UCSD-AML1 (cell line): Measurements from ENCODE around the gene YIPF1.
"Not testable (repeated sequence)": the region's sequence is repeated elsewhere in the genome, so short reads cannot be mapped to it uniquely, and the experiment has no call there.

Experiments
- DNase-seq: peaks from one replicate; lab custom pipeline; 2025; ENCODE audit not compliant: unreplicated experiment; lab: John Stamatoyannopoulos, UW

Gene YIPF1

DNA sequence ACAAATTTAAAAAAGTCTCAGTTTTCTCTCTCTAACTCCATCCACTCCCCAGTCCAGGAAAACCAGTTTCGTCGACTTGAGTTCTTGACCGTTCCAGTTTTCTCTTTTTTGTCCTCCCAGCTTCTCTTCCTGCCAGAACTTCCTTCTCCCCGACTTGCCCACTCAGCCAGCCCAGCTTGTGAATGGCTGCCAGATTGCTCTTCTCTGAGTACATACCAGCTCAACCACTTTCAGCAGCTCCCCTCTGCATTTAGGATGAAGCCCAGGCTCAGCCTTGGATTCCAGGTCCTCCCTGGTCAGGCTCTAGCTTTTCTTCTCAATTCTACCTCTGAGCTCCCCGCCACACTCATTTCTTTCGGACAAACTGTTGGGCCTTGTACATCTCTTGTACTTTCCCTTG is 5.8 kb upstream of the YIPF1 start:
- DNase-seq = no peak

GRCh38 chr1:53894644-53895043 is 5.0 kb upstream of the YIPF1 start:
- no peak for DNase-seq

DNA sequence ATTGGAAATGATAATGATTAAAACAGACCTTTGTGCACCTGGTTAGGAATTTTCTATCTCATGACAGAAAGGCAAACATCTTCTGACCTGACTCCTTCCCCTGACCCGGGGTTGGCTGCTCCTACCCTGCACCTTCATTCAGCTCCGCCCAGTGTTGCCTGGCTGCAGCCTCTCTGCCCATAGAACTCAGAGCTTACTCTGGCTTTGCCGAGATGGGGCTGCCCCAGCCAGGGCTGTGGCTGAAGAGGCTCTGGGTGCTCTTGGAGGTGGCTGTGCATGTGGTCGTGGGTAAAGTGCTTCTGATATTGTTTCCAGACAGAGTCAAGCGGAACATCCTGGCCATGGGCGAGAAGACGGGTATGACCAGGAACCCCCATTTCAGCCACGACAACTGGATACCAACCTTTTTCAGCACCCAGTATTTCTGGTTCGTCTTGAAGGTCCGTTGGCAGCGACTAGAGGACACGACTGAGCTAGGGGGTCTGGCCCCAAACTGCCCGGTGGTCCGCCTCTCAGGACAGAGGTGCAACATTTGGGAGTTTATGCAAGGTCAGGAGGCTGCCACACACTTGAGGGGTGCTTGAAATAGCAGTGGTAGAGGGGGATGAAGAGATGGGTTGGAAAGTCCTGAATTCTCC is 4.5 kb upstream of the YIPF1 start, which contains the start of gene DIO1:
Gene DIO1 (plus strand): TSS at position 189 of the 638 bp plus-strand sequence. CDS start 24 bp downstream, at position 213.
- DNase-seq = no peak

DNA sequence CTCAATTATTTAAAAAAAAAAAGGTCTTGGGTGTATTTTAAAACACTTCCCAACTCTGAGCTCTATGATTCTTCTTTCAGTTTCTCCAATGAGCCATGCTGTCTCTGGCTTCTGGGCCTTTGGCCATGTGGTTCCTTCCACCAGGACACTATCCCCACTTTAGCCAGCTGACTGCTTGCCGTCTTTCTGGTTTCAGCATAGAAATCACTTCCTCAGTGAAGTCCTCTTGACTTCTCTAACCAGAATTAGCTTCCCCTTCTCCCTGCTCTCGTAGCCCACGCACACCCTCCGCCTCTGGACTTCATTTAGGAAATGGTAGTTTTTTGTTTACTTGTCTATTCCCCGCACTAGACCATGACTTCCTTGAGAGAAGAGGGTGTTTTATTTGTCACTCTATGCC is 3.3 kb upstream of the YIPF1 start:
- DNase-seq = peak; percentile 33

DNA sequence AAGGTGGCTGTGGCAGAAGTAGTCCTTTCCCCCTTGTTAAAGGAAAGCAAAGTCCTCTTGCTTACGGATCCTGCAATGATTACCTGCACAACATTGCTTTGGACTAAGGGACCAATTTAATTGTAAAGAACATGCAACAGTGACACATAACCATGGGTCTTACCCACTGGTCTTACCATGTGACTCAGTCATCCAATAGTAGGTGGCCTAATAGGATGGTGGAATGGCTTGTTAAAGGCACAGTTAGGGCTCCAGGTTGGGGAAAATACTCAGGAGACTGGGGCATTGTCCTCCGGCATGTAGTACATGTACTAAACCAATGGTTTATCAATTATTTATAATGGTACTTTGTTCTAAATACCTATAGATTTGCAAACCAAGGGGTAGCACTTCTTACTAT is 2.1 kb upstream of the YIPF1 start:
- no peak for DNase-seq

- DNase-seq = no peak
Measured at GRCh38 chr1:53891018-53891417, 1.4 kb upstream of the YIPF1 start.

- DNase-seq = no peak
Measured at GRCh38 chr1:53890522-53890941, 935 bp upstream of the YIPF1 start.

DNA sequence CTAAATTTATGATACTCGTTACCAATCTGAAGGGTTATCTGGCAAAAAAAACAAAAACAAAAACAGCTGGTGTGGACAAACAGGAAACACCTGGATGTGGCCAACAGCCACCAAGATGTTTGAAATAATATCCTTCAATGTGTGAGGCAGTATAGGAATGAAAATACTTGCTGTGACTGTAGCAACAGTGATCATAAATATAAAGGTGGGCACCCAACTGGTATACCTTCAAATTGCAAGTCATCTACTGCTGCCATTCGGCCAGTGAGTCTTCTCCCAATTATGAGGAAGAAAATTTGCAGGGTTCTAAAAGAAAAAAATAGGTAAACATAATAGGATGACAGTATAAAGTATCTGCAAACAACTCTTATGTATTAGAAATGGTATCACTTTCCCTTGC is 916 bp downstream of the YIPF1 start:
- no peak for DNase-seq

GRCh38 chr1:53883600-53883999 is 6.0 kb downstream of the YIPF1 start:
- not testable (repeated sequence) for DNase-seq

- not testable (repeated sequence) for DNase-seq
Measured at GRCh38 chr1:53881853-53882252, 7.7 kb downstream of the YIPF1 start.

DNA sequence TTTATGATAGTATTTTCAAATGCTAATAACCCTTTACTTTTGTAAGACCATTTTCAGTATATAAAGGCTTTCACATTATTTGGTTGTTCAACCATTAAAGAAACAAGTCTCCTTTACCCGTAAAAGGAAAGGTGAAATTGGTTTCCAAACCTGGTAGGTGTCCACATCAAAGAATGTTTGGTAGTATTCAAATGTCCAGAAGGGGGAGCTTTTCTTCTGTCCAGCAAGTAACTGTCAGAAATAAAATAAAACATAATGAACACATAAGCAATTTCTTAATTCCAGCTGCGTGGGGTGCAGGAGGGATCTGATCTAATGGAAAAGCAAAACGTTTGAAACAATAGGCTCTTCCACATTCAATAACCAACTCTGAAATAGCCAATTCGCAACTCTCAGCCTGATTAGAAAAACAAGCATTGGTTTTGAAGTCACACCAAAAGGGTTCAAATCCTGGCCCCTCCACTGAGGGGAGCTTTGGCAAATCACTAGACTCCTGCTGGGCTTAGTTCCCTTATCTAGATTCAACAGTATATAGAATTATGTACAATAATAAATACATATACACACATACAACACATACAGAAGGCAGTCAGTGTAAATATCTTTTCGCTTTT is 11.0 kb downstream of the YIPF1 start:
- no peak for DNase-seq

DNA sequence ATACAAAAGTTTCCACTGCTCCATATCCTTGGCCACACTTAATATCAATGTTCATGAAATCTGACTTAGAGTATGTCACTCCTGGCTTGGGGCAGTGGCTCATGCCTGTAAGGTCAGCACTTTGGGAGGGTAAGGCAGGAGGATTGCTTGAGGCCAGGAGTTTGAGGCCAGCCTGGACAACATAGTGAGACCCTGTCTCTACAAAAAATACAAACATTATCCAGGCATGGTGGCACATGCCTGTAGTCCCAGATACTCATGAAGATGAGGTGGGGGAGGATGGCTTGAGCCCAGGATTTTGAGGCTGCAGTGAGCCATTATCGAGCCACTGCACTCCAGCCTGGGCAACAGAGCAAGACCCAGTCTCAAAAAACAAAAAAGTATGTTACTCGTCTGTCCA is 14.4 kb downstream of the YIPF1 start:
- DNase-seq = not testable (repeated sequence)

DNA sequence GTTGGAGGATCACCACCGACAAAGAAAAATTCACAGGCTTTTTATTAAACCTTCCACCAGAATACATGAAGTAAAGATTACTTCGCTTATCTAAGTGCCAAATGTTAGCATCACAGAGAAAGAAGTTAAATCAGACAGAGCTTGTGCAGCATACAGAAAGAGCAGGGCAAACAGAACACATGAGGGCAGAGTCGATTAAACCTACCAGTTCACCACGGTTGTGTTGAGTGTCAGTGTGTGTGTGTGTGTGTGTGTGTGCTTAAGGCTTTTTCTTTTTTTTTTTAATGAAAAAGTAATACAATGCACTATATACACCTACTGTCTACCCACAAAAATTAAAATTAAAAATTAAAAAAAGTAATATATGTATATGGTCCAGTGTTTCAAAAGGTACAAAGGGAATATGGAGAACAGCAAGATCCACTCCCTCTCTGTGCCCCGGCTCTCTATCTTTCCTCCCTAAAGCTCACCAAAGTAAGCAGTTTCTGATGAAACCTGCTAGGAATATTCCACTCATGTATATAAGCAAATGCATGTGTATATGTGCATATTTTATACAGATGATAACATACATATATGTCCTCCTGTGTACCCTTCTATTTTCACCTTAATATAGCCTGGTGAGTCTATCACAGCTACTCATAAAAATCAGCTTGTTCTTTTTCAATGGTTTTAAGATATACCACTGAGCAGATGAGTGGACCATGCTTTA is 17.7 kb downstream of the YIPF1 start:
- DNase-seq = no peak

- no peak for DNase-seq
Measured at GRCh38 chr1:53871221-53871620, 18.4 kb downstream of the YIPF1 start.

GRCh38 chr1:53869454-53870117 is 20.0 kb downstream of the YIPF1 start:
- no peak for DNase-seq

- DNase-seq = no peak
Measured at GRCh38 chr1:53868565-53868964, 21.0 kb downstream of the YIPF1 start.

GRCh38 chr1:53862507-53862906 is 27.1 kb downstream of the YIPF1 start:
- no peak for DNase-seq

DNA sequence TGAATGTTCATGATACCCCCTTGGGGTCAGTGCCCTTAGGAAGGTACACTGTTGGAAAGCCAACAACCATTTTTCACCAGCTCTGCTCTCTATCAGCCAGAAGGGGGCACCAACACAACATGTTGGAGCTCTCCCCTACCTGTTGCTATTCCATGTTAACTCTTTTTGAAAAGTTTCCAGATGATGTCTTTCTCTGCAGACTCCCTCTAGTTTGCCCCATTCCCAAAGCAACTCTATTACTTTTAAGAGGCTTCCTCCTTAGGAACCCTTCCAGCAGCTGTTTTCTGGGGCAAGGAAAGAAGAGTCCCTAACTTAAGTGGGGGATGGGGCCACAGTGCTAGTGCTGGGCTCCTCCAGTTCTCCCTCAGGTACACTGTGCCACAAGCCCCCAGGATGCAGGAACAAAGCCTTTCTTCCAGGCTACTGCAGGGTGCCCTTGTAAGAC is 28.6 kb downstream of the YIPF1 start:
- no peak for DNase-seq

DNA sequence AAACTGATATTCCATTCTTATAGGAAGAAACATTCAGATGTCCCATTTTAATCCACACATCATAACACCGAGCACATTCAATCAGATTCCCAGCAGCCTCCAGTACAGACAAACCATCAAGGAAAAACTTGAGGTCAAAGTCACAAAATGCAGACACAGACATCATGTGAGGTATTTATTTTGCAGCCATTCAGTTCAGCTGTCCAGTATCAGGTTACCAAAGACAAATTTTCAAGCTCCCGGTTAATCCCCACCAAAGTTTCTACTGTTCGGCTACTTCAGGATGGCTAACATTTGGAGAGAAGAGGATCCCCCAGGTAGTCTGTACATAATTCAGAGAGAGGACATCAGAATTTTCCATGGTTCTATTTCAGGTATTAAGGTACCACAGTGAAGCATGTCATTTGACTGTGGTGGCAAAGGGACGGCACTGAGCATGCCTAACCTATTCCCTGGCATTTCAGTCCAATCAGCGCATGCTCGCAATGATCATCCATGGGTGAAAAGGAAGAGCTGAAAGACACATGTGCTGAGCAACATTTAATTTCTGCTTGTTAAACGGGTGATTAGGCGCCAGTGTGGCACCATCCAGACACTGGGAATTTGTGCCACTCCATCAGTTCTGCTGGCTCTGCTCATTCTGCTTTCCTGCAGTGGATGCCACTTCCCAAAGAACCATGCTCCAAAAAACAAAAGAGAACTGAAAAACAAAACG is 37.9 kb downstream of the YIPF1 start:
- DNase-seq = no peak

- DNase-seq = no peak
Measured at GRCh38 chr1:53850082-53850673, 39.4 kb downstream of the YIPF1 start.

- DNase-seq = no peak
Measured at GRCh38 chr1:53847980-53848379, 41.6 kb downstream of the YIPF1 start.
